Fibroblast of gingiva (primary cell): ENCODE data around the gene CTBP2.

ENCODE experiments used
- DNase-seq: peaks from one replicate; pipeline ENCODE4 v3.0.0-alpha.2; 2011; ENCODE audit warnings: low read depth

The CTBP2 gene

GRCh38 chr10:124977161-124977560 is 183.2 kb downstream of the CTBP2 start:
- no peak for DNase-seq

- DNase-seq = no peak
Measured at GRCh38 chr10:124975977-124976514, 184.3 kb downstream of the CTBP2 start.

GRCh38 chr10:124974131-124974530 is 186.2 kb downstream of the CTBP2 start:
- no peak for DNase-seq

GRCh38 chr10:124972637-124973036 is 187.7 kb downstream of the CTBP2 start:
- DNase-seq = no peak

- DNase-seq = no peak
Measured at GRCh38 chr10:124971276-124971675, 189.1 kb downstream of the CTBP2 start.

- no peak for DNase-seq
Measured at GRCh38 chr10:124967255-124967654, 193.1 kb downstream of the CTBP2 start.

GRCh38 chr10:124966008-124966407 is 194.4 kb downstream of the CTBP2 start:
- DNase-seq = peak; percentile 36

- DNase-seq = no peak
Measured at GRCh38 chr10:124963866-124964720, 196.3 kb downstream of the CTBP2 start.

- DNase-seq = no peak
Measured at GRCh38 chr10:124962421-124962820, 197.9 kb downstream of the CTBP2 start.

- no peak for DNase-seq
Measured at GRCh38 chr10:124961248-124961570, 199.2 kb downstream of the CTBP2 start.

GRCh38 chr10:124959564-124959963 is 200.8 kb downstream of the CTBP2 start:
- DNase-seq = no peak

GRCh38 chr10:124957404-124957947 is 202.9 kb downstream of the CTBP2 start:
- no peak for DNase-seq

- peak; percentile 79 for DNase-seq
Measured at GRCh38 chr10:124956764-124957163, 203.6 kb downstream of the CTBP2 start.

- DNase-seq = no peak
Measured at GRCh38 chr10:124955868-124956267, 204.5 kb downstream of the CTBP2 start.

GRCh38 chr10:124955243-124955642 is 205.1 kb downstream of the CTBP2 start:
- DNase-seq = peak; percentile 43

GRCh38 chr10:124953421-124953820 is 206.9 kb downstream of the CTBP2 start:
- no peak for DNase-seq

GRCh38 chr10:124952123-124952522 is 208.2 kb downstream of the CTBP2 start:
- no peak for DNase-seq

- DNase-seq = peak; percentile 64
Measured at GRCh38 chr10:124949543-124949942, 210.8 kb downstream of the CTBP2 start.

GRCh38 chr10:124946945-124947344 is 213.4 kb downstream of the CTBP2 start:
- DNase-seq = no peak

- DNase-seq = peak; percentile 86
Measured at GRCh38 chr10:124944982-124945381, 215.4 kb downstream of the CTBP2 start.

- peak; percentile 94 for DNase-seq
Measured at GRCh38 chr10:124943301-124944092, 216.9 kb downstream of the CTBP2 start.

GRCh38 chr10:124942317-124943169 is 217.8 kb downstream of the CTBP2 start:
- DNase-seq = peak; percentile 21
